Endothelial cell of umbilical vein (primary cell): ENCODE measurements around the gene LUC7L. TPM values are rescaled to one million over a fixed set of nuclear protein-coding genes. Genes with fewer than 3 reads are reported as not detected.

Experiments used
- BruUV-seq: library from RNA; stranded (reverse); fragments of 400-500 nt; replicated peaks from 2 replicates; lab custom pipeline; 2021; lab: Mats Ljungman, UMichigan
- CTCF ChIA-PET: fragments of 300-600, 350-600 bp; sonication (Branson Sonifier 250); formaldehyde crosslinking; loops from one replicate; lab custom pipeline; 2021; ENCODE audit warnings: antibody characterized with exemption, inconsistent platforms; lab: Charles Lee
- POLR2A ChIA-PET: fragments of 300-600, 350-600 bp; sonication (Branson Sonifier 250); formaldehyde crosslinking; loops from one replicate; lab custom pipeline; 2021; ENCODE audit warnings: antibody characterized with exemption, inconsistent platforms; lab: Charles Lee
- DNase-seq: peaks from one replicate; pipeline ENCODE4 v3.0.0-alpha.2; 2011; ENCODE audit warnings: low read depth, low spot score
- FAIRE-seq: peaks from 2 replicates; lab custom pipeline; 2011; peaks lifted over from hg19 to GRCh38; lab: Jason Lieb, UNC
- H2AFZ ChIP-seq: 2 replicates; pipeline ENCODE4 v1.6.0; 2012; ENCODE audit warnings: low read depth, low read length, control low read depth, inconsistent platforms
- H3K27ac ChIP-seq: 2 replicates; pipeline ENCODE4 v1.5.1; 2011; ENCODE audit warnings: low read depth, mild to moderate bottlenecking, control low read depth, low read length, moderate library complexity; ENCODE audit not compliant: insufficient read depth
- H3K27me3 ChIP-seq, 2 experiments: 2 replicates each; pipeline versions ENCODE4 v1.6.0 to v1.6.1; 2011; ENCODE audit warnings: low read length in 2 of 2, mixed read lengths in 1 of 2; ENCODE audit not compliant: control insufficient read depth in 2 of 2, insufficient read depth in 2 of 2
- H3K36me3 ChIP-seq, 2 experiments: 2 replicates in 1 of 2; 3 replicates in 1 of 2; pipeline ENCODE4 v1.5.1; 2011; ENCODE audit warnings: low read length in 2 of 2, mild to moderate bottlenecking in 1 of 2, moderate library complexity in 1 of 2; ENCODE audit not compliant: control insufficient read depth in 2 of 2, insufficient read depth in 2 of 2; ENCODE audit errors: extremely low read depth in 1 of 2
- H3K4me1 ChIP-seq: 3 replicates; pipeline ENCODE4 v1.5.1; 2011; ENCODE audit warnings: mild to moderate bottlenecking, low read length; ENCODE audit not compliant: control insufficient read depth, insufficient read depth; ENCODE audit errors: extremely low read depth
- H3K4me2 ChIP-seq: 2 replicates; pipeline ENCODE4 v1.6.1; 2011; ENCODE audit warnings: low read length, control low read depth, mixed read lengths; ENCODE audit not compliant: insufficient read depth
- H3K4me3 ChIP-seq, 3 experiments: fragments of 200-600 bp in 1 of 3; sonication (generic), shearing (Covaris generic) in 1 of 3; replicated peaks in 1 of 3; 2 replicates each; pipeline ENCODE4 v1.5.1; 2011 to 2016; ENCODE audit warnings: control low read depth in 3 of 3, low read length in 3 of 3, mild to moderate bottlenecking in 2 of 3, inconsistent platforms in 1 of 3, low read depth in 1 of 3, moderate library complexity in 1 of 3; ENCODE audit not compliant: insufficient read depth in 1 of 3
- H3K79me2 ChIP-seq: 2 replicates; pipeline ENCODE4 v1.6.0; 2012; ENCODE audit warnings: low read length, inconsistent platforms; ENCODE audit not compliant: control insufficient read depth, insufficient read depth
- H3K9ac ChIP-seq: replicated peaks from 2 replicates; pipeline ENCODE3; 2011; ENCODE audit warnings: low read length, control low read depth; ENCODE audit not compliant: insufficient read depth; ENCODE audit errors: extremely low read depth
- H3K9me1 ChIP-seq: replicated peaks from 3 replicates; pipeline ENCODE4 v1.6.0; 2011; ENCODE audit warnings: mild to moderate bottlenecking, low read length; ENCODE audit not compliant: control insufficient read depth, insufficient read depth; ENCODE audit errors: extremely low read depth
- H3K9me3 ChIP-seq: replicated peaks from 2 replicates; pipeline ENCODE4 v1.5.1; 2012; ENCODE audit warnings: low read length, inconsistent platforms; ENCODE audit not compliant: control insufficient read depth, insufficient read depth
- H4K20me1 ChIP-seq: replicated peaks from 2 replicates; pipeline ENCODE3; 2011; ENCODE audit warnings: mild to moderate bottlenecking, low read length; ENCODE audit not compliant: control insufficient read depth, insufficient read depth; ENCODE audit errors: extremely low read depth
- EZH2 ChIP-seq: IDR thresholded peaks from 2 replicates; pipeline ENCODE4 v1.6.1; 2012; ENCODE audit warnings: borderline replicate concordance, low read depth, mild to moderate bottlenecking, moderate library complexity, low read length, inconsistent platforms; ENCODE audit not compliant: severe bottlenecking
- FOS ChIP-seq: IDR thresholded peaks from 2 replicates; pipeline ENCODE4 v1.6.1; 2011; ENCODE audit warnings: mild to moderate bottlenecking, low read length, moderate library complexity, borderline replicate concordance; ENCODE audit not compliant: insufficient read depth
- GATA2 ChIP-seq: IDR thresholded peaks from 2 replicates; pipeline ENCODE4 v1.7.0; 2011; ENCODE audit warnings: low read depth, mild to moderate bottlenecking, moderate library complexity, mixed read lengths, low read length; ENCODE audit not compliant: insufficient read length, insufficient read depth
- JUN ChIP-seq: IDR thresholded peaks from 2 replicates; pipeline ENCODE4 v1.6.1; 2011; ENCODE audit warnings: borderline replicate concordance, low read depth; ENCODE audit not compliant: insufficient read length, insufficient read depth
- MYC ChIP-seq: IDR thresholded peaks from one replicate; pipeline ENCODE4 v1.6.1; 2011; ENCODE audit warnings: mild to moderate bottlenecking, low read depth, low read length
- POLR2A ChIP-seq: IDR thresholded peaks from 2 replicates; pipeline ENCODE4 v1.6.1; 2012; ENCODE audit warnings: low read depth, mild to moderate bottlenecking, control low read depth, low read length
- POLR2AphosphoS5 ChIP-seq: IDR thresholded peaks from 2 replicates; pipeline ENCODE4 v1.6.1; 2012; ENCODE audit warnings: low read depth, mild to moderate bottlenecking, control low read depth, low read length, moderate library complexity; ENCODE audit not compliant: insufficient read depth
- dilution Hi-C: fragments of 300-500 bp; cut with MboI; formaldehyde crosslinking; loops from one replicate; pipeline ENCODE4 v1.15.0; 2019; ENCODE audit warnings: low sequenced_read_pairs; ENCODE audit not compliant: extremely low pct_ligation_motif_present
- intact Hi-C: fragments of 100-400 bp; cut with micrococcal nuclease; formaldehyde crosslinking; loops from one replicate; pipeline ENCODE4 v1.10.0; 2022
- polyA plus RNA-seq, 4 experiments: library from polyadenylated mRNA; depleted of rRNA in 3 of 4; stranded (reverse) in 3 of 4; unstranded in 1 of 4; fragments of >200 nt; gene quantifications; 2 replicates each; pipeline versions ENCODE4 v1.2.1 to v1.2.3, GENCODE V29; 2011 to 2012; ENCODE audit warnings: missing spikeins in 1 of 4
- total RNA-seq: library from RNA; stranded (reverse); gene quantifications from 2 replicates; pipeline ENCODE4 v1.2.3, GENCODE V29; 2021
- TF ChIP-seq, protein P1 (sequence below), 2 donors: IDR thresholded peaks; 1 replicate in 1 of 2; 2 replicates in 1 of 2; pipeline ENCODE4 v1.5.1; 2011; ENCODE audit warnings: low read length in 2 of 2, mild to moderate bottlenecking in 2 of 2, moderate library complexity in 2 of 2, control low read depth in 1 of 2, inconsistent platforms in 1 of 2, low read depth in 1 of 2; ENCODE audit not compliant: insufficient read depth in 1 of 2; ENCODE audit errors: extremely low read depth in 1 of 2
- TF ChIP-seq, protein P2 (sequence below): IDR thresholded peaks from 2 replicates; pipeline ENCODE4 v1.6.1; 2011; ENCODE audit not compliant: insufficient read depth, insufficient read length

Gene LUC7L
- total and polyA plus RNA-seq, 2 donors (not counting 3 experiments of a cell fraction or from before 2014, with no cell fraction given): 75.4 to 94.7 TPM

DNA sequence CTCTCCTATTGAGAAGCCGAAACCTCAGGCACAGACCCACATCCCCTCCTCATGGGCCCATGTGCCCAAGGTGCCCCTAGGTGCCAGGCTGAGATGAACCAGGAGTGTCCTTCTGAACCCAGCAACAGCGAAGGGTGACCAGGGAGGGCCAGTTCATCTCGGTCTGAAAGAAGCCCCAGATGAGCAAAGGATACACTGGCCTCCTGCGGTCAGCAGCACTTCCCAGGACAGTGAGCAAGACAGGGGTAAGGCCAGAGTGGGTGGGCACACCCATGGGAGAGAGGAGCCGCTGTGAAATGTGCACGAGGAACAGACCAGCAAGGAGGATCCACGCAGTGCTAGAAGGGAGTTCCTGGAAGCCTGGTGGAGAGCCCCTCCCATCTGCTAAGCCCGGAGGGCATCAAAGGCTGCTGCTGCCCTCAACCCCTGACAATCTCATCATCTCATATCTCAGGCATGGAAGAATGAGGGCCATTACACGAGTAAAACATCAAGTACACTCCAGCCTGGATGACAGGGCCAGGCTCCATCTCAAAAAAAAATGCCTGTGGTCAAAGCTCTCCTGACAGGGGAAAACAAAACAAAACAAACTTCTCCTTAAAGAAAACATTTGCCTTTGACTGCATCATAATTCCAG, 80.1 kb downstream of the LUC7L start:
- intact Hi-C loops (no loop called here), dilution Hi-C loops (no loop called here)
- Histone ChIP-seq H3K9me1 (no peaks in the 10 kb centered on the region), H3K4me2 (no peak overlapping the region), H3K9me3 (no peaks in the 10 kb centered on the region), H2AFZ (no peak overlapping the region), H3K36me3 (no peaks in the 10 kb centered on the region), H3K79me2 (no peaks in the 10 kb centered on the region), H3K4me1 (no peaks in the 10 kb centered on the region), H3K9ac (no peak overlapping the region), H3K4me3 (no peak overlapping the region), H3K27ac (no peak overlapping the region), H3K27me3 (peaks cover 0 to 2% of the 10 kb centered on the region in 2 experiments), H4K20me1 (no peaks in the 10 kb centered on the region)
- DNase-seq (no peak), FAIRE-seq (no peak)
- TF ChIP-seq GATA2 (no peak), MYC (no peak), POLR2AphosphoS5 (no peak), FOS (no peak), POLR2A (no peak), EZH2 (no peak), JUN (no peak)
- TF ChIP-seq, protein P1, sequence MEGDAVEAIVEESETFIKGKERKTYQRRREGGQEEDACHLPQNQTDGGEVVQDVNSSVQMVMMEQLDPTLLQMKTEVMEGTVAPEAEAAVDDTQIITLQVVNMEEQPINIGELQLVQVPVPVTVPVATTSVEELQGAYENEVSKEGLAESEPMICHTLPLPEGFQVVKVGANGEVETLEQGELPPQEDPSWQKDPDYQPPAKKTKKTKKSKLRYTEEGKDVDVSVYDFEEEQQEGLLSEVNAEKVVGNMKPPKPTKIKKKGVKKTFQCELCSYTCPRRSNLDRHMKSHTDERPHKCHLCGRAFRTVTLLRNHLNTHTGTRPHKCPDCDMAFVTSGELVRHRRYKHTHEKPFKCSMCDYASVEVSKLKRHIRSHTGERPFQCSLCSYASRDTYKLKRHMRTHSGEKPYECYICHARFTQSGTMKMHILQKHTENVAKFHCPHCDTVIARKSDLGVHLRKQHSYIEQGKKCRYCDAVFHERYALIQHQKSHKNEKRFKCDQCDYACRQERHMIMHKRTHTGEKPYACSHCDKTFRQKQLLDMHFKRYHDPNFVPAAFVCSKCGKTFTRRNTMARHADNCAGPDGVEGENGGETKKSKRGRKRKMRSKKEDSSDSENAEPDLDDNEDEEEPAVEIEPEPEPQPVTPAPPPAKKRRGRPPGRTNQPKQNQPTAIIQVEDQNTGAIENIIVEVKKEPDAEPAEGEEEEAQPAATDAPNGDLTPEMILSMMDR (IDR thresholded peaks at IDR 0.05; ENCODE audit: extremely low read depth in 1 of 2, insufficient read depth in 1 of 2, low read depth in 1 of 2, low read length in 2 of 2): no peak
- TF ChIP-seq, protein P2, sequence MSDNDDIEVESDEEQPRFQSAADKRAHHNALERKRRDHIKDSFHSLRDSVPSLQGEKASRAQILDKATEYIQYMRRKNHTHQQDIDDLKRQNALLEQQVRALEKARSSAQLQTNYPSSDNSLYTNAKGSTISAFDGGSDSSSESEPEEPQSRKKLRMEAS: no peak
- POLR2A ChIA-PET: no interaction called here
- CTCF ChIA-PET: interaction anchor here (0.9 to 1.0 kb wide), 2 partner anchors 42 to 52 kb away, joined by 3 to 5 read pairs; no protein-coding TSS in a partner anchor
- BruUV-seq: no TSS peak
